Measurements from ENCODE around the gene ATP11A. TPM values are rescaled to one million over a fixed set of nuclear protein-coding genes. Genes with fewer than 3 reads are reported as not detected.

ATP11A gene
- total and polyA plus RNA-seq, 2 experiments from 2014 or later = 12.3 to 52.6 TPM

GRCh38 chr13:112835344-112835743 lies 145.5 kb downstream of the ATP11A start:
- Histone ChIP-seq H3K4me3 (no peak overlapping the region), H2AFZ (no peak overlapping the region), H3K79me2 (replicated peaks; ENCODE audit: insufficient read depth) (no peaks in the 10 kb centered on the region), H3K27ac (ENCODE audit: low read depth) (no peak overlapping the region), H3K4me2 (no peak overlapping the region), H3K36me3 (ENCODE audit: insufficient read depth) (peaks cover 5% of the 10 kb centered on the region), H3K27me3 (ENCODE audit: insufficient read depth) (no peaks in the 10 kb centered on the region), H3K4me1 (ENCODE audit: insufficient read depth) (no peaks in the 10 kb centered on the region), H3F3A (replicated peaks; ENCODE audit: low read depth) (no peaks in the 10 kb centered on the region), H3K9me2 (ENCODE audit: insufficient read depth) (no peaks in the 10 kb centered on the region), H4K20me1 (replicated peaks; ENCODE audit: insufficient read depth) (no peaks in the 10 kb centered on the region)
- no peak for ATAC-seq
- Mint-ChIP-seq H3K4me1 (peaks cover 3% of the 10 kb centered on the region; the same call in 1 of the 3 replicates), H3K36me3 (ENCODE audit: low read depth) (peaks cover 84% of the 10 kb centered on the region), H3K27ac (no peak overlapping the region), H3K9me3 (no peaks in the 10 kb centered on the region), H3K27me3 (ENCODE audit: insufficient read depth, low read depth, poor library complexity) (peaks cover 6% of the 10 kb centered on the region), H3K4me3 (no peak overlapping the region)
- TF ChIP-seq CREB1 (CRISPR knock-in tag; IDR thresholded peaks at IDR 0.05; ENCODE audit: low read depth) (no peak), POLR2AphosphoS5 (IDR thresholded peaks at IDR 0.05; ENCODE audit: low read depth) (no peak), ZNF114 (CRISPR knock-in tag; IDR thresholded peaks at IDR 0.05) (no peak), EZH2phosphoT487 (IDR thresholded peaks at IDR 0.05; ENCODE audit: unreplicated experiment) (no peak), EZH2 (IDR thresholded peaks at IDR 0.05; ENCODE audit: low read depth, unreplicated experiment) (no peak), STAT1 (IDR thresholded peaks at IDR 0.05; ENCODE audit: unreplicated experiment) (no peak), NANOG (IDR thresholded peaks at IDR 0.05; ENCODE audit: borderline replicate concordance) (no peak), JUNB (IDR thresholded peaks at IDR 0.05; ENCODE audit: unreplicated experiment) (no peak), ZNF462 (CRISPR knock-in tag; IDR thresholded peaks at IDR 0.05) (no peak), CTCF (conservative IDR thresholded peaks at IDR 0.05; ENCODE audit: low read depth in 2 of 2) (no peak), ETS1 (IDR thresholded peaks at IDR 0.05) (no peak), ZNF331 (CRISPR knock-in tag; IDR thresholded peaks at IDR 0.05; ENCODE audit: low read depth) (no peak), REST (IDR thresholded peaks at IDR 0.05; ENCODE audit: unreplicated experiment) (no peak)
- DNase-seq (ENCODE audit: low spot score) = no peak

Measured in GM23338 (cell line).